GM12878 (cell line): ENCODE data around the gene ABHD13. TPM values are rescaled to one million over a fixed set of nuclear protein-coding genes. Genes with fewer than 3 reads are reported as not detected.
A peak's percentile ranks its signal among the peaks of the same experiment; 100 is the strongest.

Source experiments
- ATAC-seq: fragments of 200-7000 bp; cut with Tn5 transposase; 3 replicates; pipeline ENCODE4 v1.9.1; 2020; ENCODE audit warnings: mild to moderate bottlenecking, moderate library complexity
- BruUV-seq: library from RNA; stranded (reverse); fragments of 400-500 nt; replicated peaks from 2 replicates; lab custom pipeline; 2021; lab: Mats Ljungman, UMichigan
- CTCF ChIA-PET: fragments of 300-600 bp; sonication (Branson Sonifier 250); formaldehyde crosslinking; extraction: SDS; loops from one replicate; lab custom pipeline; 2021; ENCODE audit warnings: inconsistent platforms; lab: Yijun Ruan, JAX
- POLR2A ChIA-PET: fragments of 350-600 bp; formaldehyde crosslinking; extraction: SDS; loops from one replicate; lab custom pipeline; 2021; ENCODE audit warnings: inconsistent platforms; lab: Charles Lee
- RAD21 ChIA-PET: fragments of 300-600 bp; sonication (Branson Sonifier 250); formaldehyde crosslinking; loops from one replicate; lab custom pipeline; 2023; ENCODE audit warnings: antibody characterized with exemption; ENCODE audit not compliant: unreplicated experiment; lab: Charles Lee
- SMC1A ChIA-PET: fragments of 300-600 bp; sonication (Branson Sonifier 250); formaldehyde crosslinking; loops from one replicate; lab custom pipeline; 2023; ENCODE audit not compliant: unreplicated experiment, uncharacterized antibody; lab: Charles Lee
- DNase-seq: peaks from one replicate; pipeline ENCODE4 v3.0.0-alpha.2; 2011; ENCODE audit warnings: low read depth, low spot score
- FAIRE-seq: peaks from 3 replicates; lab custom pipeline; 2011; peaks lifted over from hg19 to GRCh38; lab: Jason Lieb, UNC
- H2AFZ ChIP-seq: 2 replicates; pipeline ENCODE4 v1.6.0; 2011; ENCODE audit warnings: low read depth, low read length, control low read depth; ENCODE audit not compliant: control insufficient read depth
- H3K27ac ChIP-seq: 2 replicates; pipeline ENCODE4 v1.5.1; 2011; ENCODE audit warnings: control low read depth; ENCODE audit not compliant: control insufficient read depth, insufficient read depth
- H3K27me3 ChIP-seq, 2 experiments: replicated peaks in 1 of 2; 2 replicates each; pipeline versions ENCODE4 v1.6.0 to v1.6.1; 2011; ENCODE audit warnings: low read length in 1 of 2; ENCODE audit not compliant: control insufficient read depth in 2 of 2, insufficient read depth in 2 of 2
- H3K36me3 ChIP-seq, 2 experiments: 2 replicates each; pipeline ENCODE4 v1.5.1; 2011; ENCODE audit warnings: low read length in 1 of 2; ENCODE audit not compliant: control insufficient read depth in 2 of 2, insufficient read depth in 2 of 2
- H3K4me1 ChIP-seq: 2 replicates; pipeline ENCODE4 v1.6.1; 2011; ENCODE audit warnings: mild to moderate bottlenecking, low read length, moderate library complexity, mixed read lengths; ENCODE audit not compliant: control insufficient read depth, insufficient read depth
- H3K4me2 ChIP-seq: 2 replicates; pipeline ENCODE4 v1.6.0; 2011; ENCODE audit warnings: control low read depth; ENCODE audit not compliant: control insufficient read depth, insufficient read depth
- H3K4me3 ChIP-seq: fragments of 200-600 bp; sonication (generic); 2 replicates; pipeline ENCODE4 v1.5.1; 2016
- H3K79me2 ChIP-seq: 2 replicates; pipeline ENCODE4 v1.6.0; 2011; ENCODE audit warnings: low read length; ENCODE audit not compliant: control insufficient read depth, insufficient read depth
- H3K9ac ChIP-seq: 2 replicates; pipeline ENCODE4 v1.8.0; 2011; ENCODE audit warnings: low read length, control low read depth, mixed read lengths; ENCODE audit not compliant: control insufficient read depth, insufficient read depth
- H3K9me3 ChIP-seq: replicated peaks from 3 replicates; pipeline ENCODE4 v1.5.1; 2011; ENCODE audit warnings: mild to moderate bottlenecking, low read length; ENCODE audit not compliant: control insufficient read depth, insufficient read depth
- H4K20me1 ChIP-seq: 2 replicates; pipeline ENCODE4 v1.6.0; 2011; ENCODE audit not compliant: control insufficient read depth, insufficient read depth
- EED ChIP-seq: sonication (generic); IDR thresholded peaks from 2 replicates; pipeline ENCODE4 v1.6.1; 2016; ENCODE audit warnings: antibody characterized with exemption, low read depth
- POLR2A ChIP-seq: IDR thresholded peaks from 2 replicates; pipeline ENCODE4 v1.6.1; 2011; ENCODE audit warnings: low read depth, mild to moderate bottlenecking, low read length
- SIN3A ChIP-seq: IDR thresholded peaks from 2 replicates; pipeline ENCODE4 v1.6.1; 2012; ENCODE audit warnings: low read depth, low read length, improper control_type of control experiment
- ZBTB33 ChIP-seq: fragments of 450-650 bp; IDR thresholded peaks from 2 replicates; pipeline ENCODE4 v1.6.1; 2017; ENCODE audit warnings: mild to moderate bottlenecking
- ZZZ3 ChIP-seq: IDR thresholded peaks from 2 replicates; pipeline ENCODE4 v1.6.1; 2011; ENCODE audit warnings: low read depth; ENCODE audit not compliant: control insufficient read depth, insufficient read length
- WGBS: methylation state at CpG from one replicate; pipeline ENCODE4 v1.1.6; 2016; ENCODE audit warnings: low lambda C conversion rate; ENCODE audit not compliant: insufficient replicate concordance, insufficient coverage; ENCODE audit errors: missing lambda C conversion rate; 5-methylcytosine and 5-hydroxymethylcytosine counted together
- in situ Hi-C: fragments of 300-500 bp; cut with MboI; formaldehyde crosslinking; loops from 9 replicates; pipeline ENCODE4 v1.14.3; 2018; ENCODE audit warnings: mixed read lengths
- intact Hi-C: fragments of 100-400 bp; cut with micrococcal nuclease; formaldehyde crosslinking; loops from one replicate; pipeline ENCODE4 v1.14.2; 2022; ENCODE audit not compliant: unreplicated experiment
- polyA plus RNA-seq, 11 experiments: library from polyadenylated mRNA; depleted of rRNA in 4 of 11; unstranded in 6 of 11; stranded (reverse) in 5 of 11; fragments of >200 nt; fragmentation: Nextera tagmentation in 4 of 11; fragmentation: Illumina TruSeq in 1 of 11; extraction: Ambion mirVana in 4 of 11; extraction: Trizol in 1 of 11; gene quantifications; 1 replicate in 1 of 11; 2 replicates in 10 of 11; pipeline versions ENCODE4 v1.2.1 to v1.2.3, GENCODE V29; 2011 to 2016; ENCODE audit warnings: inconsistent platforms in 2 of 11, missing spikeins in 2 of 11, low read depth in 1 of 11
- total RNA-seq, 4 experiments: library from RNA; depleted of rRNA in 3 of 4; stranded (reverse); fragments of >200 nt in 3 of 4; fragmentation: Illumina TruSeq in 1 of 4; extraction: Trizol in 1 of 4; gene quantifications; 2 replicates each; pipeline versions ENCODE4 v1.2.1 to v1.2.3, GENCODE V29; 2013 to 2021
- TF ChIP-seq, protein P1 (sequence below): fragments of 450-650 bp; IDR thresholded peaks from 2 replicates; pipeline ENCODE4 v1.6.1; 2017; ENCODE audit warnings: low read depth, mild to moderate bottlenecking, moderate library complexity

The ABHD13 gene
- total and polyA plus RNA-seq, 10 of the 15 experiments (the other 5 are each of a cell fraction or from before 2014, with no cell fraction given), result 3.2 to 10.7 (median 6.5) TPM

- Histone ChIP-seq H4K20me1 (no peaks in the 10 kb centered on the region), H3K4me2 (no peak overlapping the region), H3K79me2 (no peaks in the 10 kb centered on the region), H3K9ac (no peak overlapping the region), H3K27me3 (no peaks in the 10 kb centered on the region), H3K4me1 (peaks cover 9% of the 10 kb centered on the region), H3K27ac (no peak overlapping the region), H3K4me3 (no peak overlapping the region), H2AFZ (no peak overlapping the region), H3K36me3 (no peaks in the 10 kb centered on the region), H3K9me3 (no peaks in the 10 kb centered on the region)
- no peak for TF ChIP-seq EED
- TF ChIP-seq POLR2A, result no peak
- TF ChIP-seq ZZZ3, result no peak
- TF ChIP-seq ZBTB33, result no peak
- no peak for TF ChIP-seq SIN3A
- TF ChIP-seq, protein P1, sequence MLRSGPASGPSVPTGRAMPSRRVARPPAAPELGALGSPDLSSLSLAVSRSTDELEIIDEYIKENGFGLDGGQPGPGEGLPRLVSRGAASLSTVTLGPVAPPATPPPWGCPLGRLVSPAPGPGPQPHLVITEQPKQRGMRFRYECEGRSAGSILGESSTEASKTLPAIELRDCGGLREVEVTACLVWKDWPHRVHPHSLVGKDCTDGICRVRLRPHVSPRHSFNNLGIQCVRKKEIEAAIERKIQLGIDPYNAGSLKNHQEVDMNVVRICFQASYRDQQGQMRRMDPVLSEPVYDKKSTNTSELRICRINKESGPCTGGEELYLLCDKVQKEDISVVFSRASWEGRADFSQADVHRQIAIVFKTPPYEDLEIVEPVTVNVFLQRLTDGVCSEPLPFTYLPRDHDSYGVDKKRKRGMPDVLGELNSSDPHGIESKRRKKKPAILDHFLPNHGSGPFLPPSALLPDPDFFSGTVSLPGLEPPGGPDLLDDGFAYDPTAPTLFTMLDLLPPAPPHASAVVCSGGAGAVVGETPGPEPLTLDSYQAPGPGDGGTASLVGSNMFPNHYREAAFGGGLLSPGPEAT, result no peak
- POLR2A ChIA-PET, result no interaction called here
- ATAC-seq (no peak), FAIRE-seq (peak; percentile 38), DNase-seq (no peak)
- CTCF ChIA-PET, result interaction anchor here (1.1 kb wide), 1 partner anchor 108 kb away, joined by 5 read pairs; no protein-coding TSS in a partner anchor
- BruUV-seq, result no TSS peak
- WGBS, result 88% methylated on average over 9 of the region's 9 CpGs
- in situ Hi-C loops (no loop called here), intact Hi-C loops (no loop called here)
- SMC1A ChIA-PET, result no interaction called here
- RAD21 ChIA-PET, result no interaction called here
Observed at GRCh38 chr13:108263621-108264355, 45.6 kb downstream of the ABHD13 start.
